ENCODE results near the gene ACACB.

The ACACB gene

DNA sequence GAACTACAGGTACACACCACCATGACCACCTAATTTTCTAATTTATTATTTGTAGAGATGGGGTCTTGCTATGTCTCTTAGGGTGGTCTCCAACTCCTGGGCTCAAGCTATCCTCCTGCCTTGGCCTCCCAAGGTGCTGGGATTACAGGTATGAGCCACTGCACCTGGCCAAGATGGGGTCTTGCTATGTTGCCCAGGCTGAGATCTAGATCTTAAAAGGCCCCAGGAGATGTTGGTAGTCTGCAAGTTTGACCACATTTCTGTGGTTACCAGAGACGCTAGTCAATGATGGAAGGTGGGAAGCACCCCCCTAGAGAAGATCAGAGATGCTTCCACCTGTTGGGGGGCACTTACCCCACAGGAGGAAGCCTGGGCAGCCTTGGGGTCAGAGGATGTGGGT lies 158.0 kb downstream of the ACACB start:
- TF ChIP-seq, protein P1, sequence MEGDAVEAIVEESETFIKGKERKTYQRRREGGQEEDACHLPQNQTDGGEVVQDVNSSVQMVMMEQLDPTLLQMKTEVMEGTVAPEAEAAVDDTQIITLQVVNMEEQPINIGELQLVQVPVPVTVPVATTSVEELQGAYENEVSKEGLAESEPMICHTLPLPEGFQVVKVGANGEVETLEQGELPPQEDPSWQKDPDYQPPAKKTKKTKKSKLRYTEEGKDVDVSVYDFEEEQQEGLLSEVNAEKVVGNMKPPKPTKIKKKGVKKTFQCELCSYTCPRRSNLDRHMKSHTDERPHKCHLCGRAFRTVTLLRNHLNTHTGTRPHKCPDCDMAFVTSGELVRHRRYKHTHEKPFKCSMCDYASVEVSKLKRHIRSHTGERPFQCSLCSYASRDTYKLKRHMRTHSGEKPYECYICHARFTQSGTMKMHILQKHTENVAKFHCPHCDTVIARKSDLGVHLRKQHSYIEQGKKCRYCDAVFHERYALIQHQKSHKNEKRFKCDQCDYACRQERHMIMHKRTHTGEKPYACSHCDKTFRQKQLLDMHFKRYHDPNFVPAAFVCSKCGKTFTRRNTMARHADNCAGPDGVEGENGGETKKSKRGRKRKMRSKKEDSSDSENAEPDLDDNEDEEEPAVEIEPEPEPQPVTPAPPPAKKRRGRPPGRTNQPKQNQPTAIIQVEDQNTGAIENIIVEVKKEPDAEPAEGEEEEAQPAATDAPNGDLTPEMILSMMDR (IDR thresholded peaks at IDR 0.05; ENCODE audit: extremely low read depth, missing control alignments): no peak
- DNase-seq (ENCODE audit: low spot score): no peak

DNA sequence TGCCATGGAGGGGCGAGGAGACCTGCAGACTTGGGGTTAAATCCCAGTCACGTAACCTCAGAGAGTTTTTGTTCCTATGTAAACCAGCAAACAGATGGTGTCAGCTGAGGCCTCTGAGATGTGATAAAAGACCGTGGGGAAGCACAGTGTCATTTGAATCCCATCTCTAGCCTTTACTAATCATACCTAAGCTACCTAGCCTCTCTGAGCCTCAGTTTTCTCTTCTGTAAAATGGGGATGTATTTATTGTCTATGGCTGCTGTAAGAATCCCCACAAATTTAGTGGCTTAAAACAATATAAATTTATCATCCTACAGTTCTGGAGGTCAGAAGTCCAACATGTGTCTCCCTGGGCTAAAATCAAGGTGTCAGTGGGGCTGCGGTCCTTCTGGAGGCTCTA lies 158.8 kb downstream of the ACACB start:
- TF ChIP-seq, protein P1 (IDR thresholded peaks at IDR 0.05; ENCODE audit: extremely low read depth, missing control alignments): no peak
- DNase-seq (ENCODE audit: low spot score): no peak

DNA sequence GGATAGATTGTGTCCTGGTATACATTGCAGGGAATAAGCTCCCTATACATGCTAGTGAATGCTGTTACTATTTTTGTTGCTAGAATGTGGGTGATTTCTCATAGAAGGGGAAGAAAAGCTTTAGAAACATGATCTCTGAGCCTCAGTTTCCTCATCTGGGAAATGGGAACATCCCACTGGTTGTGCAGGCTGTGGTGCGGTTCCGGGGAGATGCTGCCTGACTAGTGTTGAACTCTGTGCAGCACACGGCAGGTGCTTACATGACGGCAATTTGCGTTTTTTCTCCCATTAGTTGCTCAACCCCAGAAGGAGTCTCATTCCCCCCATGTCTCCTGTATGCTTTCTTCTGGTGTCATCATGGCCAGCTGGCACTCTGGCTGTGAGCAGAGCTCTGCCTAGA lies 159.8 kb downstream of the ACACB start:
- no peak for DNase-seq (ENCODE audit: low spot score)
- TF ChIP-seq, protein P1 (IDR thresholded peaks at IDR 0.05; ENCODE audit: extremely low read depth, missing control alignments): no peak

DNA sequence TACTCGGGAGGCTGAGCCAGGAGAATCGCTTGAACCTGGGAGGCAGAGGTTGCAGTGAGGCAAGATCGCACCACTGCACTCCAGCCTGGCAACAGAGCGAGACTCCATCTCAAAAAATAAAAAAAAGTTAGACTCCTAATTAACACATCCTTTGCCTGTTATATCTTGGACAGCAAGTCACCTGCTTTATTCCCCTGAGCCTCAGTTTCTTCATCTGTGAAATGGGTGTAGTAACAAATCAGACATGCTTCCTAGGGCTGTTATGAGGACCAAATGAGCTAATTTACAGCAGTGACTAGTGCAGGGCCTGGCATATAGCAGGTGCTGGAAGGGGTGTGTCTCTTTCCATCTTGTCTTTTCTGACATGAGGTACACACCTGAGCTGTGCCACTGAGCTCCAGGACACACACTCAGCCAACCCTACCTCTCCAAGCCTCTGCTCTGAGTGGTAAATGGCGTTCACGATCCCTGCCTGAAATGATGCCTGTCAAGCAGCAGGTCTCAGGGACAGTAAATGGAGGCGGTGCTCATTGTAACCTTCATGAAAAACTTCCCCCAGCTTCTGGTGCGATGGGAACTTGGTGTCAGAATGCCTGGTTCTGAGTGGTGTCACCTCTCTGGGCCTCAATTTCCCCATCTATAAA lies 161.0 kb downstream of the ACACB start:
- DNase-seq (ENCODE audit: low spot score): no peak
- TF ChIP-seq, protein P1 (IDR thresholded peaks at IDR 0.05; ENCODE audit: extremely low read depth, missing control alignments): no peak

DNA sequence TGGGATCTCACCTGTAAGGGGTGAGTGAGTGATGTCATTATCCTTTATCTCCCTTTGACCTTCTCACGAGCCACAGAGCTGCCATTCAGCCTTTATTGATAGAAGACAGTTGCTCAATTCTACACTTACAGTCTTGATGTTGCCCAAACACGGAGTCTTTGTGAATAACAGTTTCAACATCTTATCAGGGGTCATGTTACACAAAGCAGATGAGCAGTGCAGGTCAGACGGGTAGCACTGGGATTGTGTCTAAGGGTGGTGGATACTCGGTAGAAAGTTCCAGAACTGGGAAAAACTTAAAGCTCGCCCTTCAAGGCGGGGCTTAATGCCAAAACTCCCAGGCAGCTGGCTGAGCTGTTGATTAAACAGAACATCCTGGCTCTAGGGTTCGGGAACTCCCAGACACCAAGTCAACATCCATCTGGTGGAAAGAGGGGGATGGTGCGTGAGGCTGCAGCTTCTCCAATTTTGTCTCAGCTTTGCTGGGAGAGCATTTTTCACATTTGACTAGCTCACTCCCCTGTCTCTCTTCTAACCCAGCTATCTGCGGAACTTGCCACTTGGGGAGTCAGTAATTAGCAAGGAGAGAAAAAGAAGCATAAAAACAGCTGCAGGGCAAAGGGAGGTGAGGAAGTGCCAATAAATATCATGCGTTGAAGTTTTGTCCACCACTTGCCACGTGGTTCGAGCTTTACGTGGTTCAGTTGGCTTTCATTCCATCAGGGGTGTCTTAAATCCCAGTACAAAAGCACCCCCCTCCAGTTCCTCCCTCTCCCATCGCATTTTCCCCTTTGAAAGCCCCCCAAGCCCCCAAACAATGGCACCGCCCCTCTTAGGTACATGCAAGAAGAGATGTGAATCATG lies 161.7 kb downstream of the ACACB start:
- no peak for DNase-seq (ENCODE audit: low spot score)
- TF ChIP-seq, protein P1 (IDR thresholded peaks at IDR 0.05; ENCODE audit: extremely low read depth, missing control alignments): no peak

DNA sequence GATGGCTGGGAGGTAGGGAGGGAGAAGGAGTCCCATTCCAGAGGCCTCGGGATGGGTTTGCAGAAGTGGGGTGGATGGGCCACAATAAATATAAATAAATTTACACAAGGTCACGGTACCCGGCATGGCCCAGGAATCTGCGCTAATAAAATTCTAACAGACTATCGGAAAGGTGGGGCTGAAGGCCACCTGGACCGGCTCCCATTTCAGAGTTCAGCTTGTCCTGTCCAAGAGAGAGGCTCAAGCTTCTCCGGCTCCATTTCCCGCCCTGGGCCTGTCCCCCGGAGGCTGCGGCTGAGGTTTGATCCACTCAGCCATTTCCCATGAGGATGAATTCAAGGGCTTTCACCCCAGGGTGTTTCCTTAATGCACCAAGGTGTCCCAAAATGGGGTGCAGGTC lies 162.5 kb downstream of the ACACB start:
- no peak for DNase-seq (ENCODE audit: low spot score)
- TF ChIP-seq, protein P1 (IDR thresholded peaks at IDR 0.05; ENCODE audit: extremely low read depth, missing control alignments): no peak

DNA sequence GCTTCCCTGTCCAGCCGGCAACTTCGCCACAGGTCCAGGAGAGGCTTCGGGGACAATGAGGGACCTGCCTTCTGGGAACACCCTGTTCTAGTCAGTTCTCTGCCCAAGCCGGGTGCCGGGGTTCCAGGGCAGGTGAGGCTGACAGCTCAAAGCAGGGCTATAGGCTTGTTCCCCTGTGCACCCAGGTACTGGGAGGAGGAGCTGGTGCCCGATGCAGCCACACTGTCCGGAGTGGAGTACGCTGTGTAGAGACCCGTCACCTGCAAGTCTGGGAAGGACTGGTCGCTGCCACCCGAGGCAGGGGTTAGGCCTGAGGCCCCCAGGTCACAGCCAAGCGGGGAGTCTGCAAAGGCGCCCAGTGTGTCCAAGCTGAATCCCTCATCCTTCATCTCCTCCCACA lies 163.1 kb downstream of the ACACB start:
- TF ChIP-seq, protein P1 (IDR thresholded peaks at IDR 0.05; ENCODE audit: extremely low read depth, missing control alignments): no peak
- no peak for DNase-seq (ENCODE audit: low spot score)

Measured in GM20000 (cell line).